HepG2 (cell line): ENCODE data around the gene POLR2H. TPM values are rescaled to one million over a fixed set of nuclear protein-coding genes. Genes with fewer than 3 reads are reported as not detected.

Source experiments
- AGO1 ChIP-seq: fragments of 200-400 bp; formaldehyde crosslinking; IDR thresholded peaks from 2 replicates; pipeline ENCODE4 v1.6.1; 2017; ENCODE audit warnings: mild to moderate bottlenecking, low read depth, low read length, moderate library complexity; ENCODE audit not compliant: poor library complexity, severe bottlenecking
- CENPT ChIP-seq: sonication (generic); formaldehyde crosslinking; IDR thresholded peaks from 2 replicates; pipeline ENCODE4 v1.8.0; 2022; ENCODE audit warnings: low read depth, mild to moderate bottlenecking, moderate library complexity, missing genetic modification reagents
- ERF ChIP-seq: IDR thresholded peaks from 2 replicates; pipeline ENCODE4 v1.6.1; 2018; ENCODE audit warnings: missing biosample characterization, missing genetic modification reagents
- GTF2F1 ChIP-seq: fragments of 150-350 bp; IDR thresholded peaks from 2 replicates; pipeline ENCODE4 v1.6.1; 2014; ENCODE audit warnings: low read length
- HDAC2 ChIP-seq: sonication (generic); formaldehyde crosslinking; IDR thresholded peaks from 2 replicates; pipeline ENCODE4 v1.4.0; 2020; ENCODE audit warnings: missing genetic modification reagents
- KDM6A ChIP-seq: IDR thresholded peaks from 2 replicates; pipeline ENCODE4 v1.6.1; 2016; ENCODE audit warnings: low read depth
- POLR2AphosphoS2 ChIP-seq: IDR thresholded peaks from 2 replicates; pipeline ENCODE4 v1.6.1; 2011; ENCODE audit warnings: low read depth, low read length, improper control_type of control experiment
- RELA ChIP-seq: sonication (generic); formaldehyde crosslinking; IDR thresholded peaks from 2 replicates; pipeline ENCODE4 v1.4.0; 2020; ENCODE audit warnings: missing genetic modification reagents
- SNAPC2 ChIP-seq: sonication (generic); formaldehyde crosslinking; IDR thresholded peaks from 2 replicates; pipeline ENCODE4 v1.8.1; 2022; ENCODE audit warnings: mild to moderate bottlenecking, missing genetic modification reagents
- ZNF547 ChIP-seq: sonication (generic); formaldehyde crosslinking; IDR thresholded peaks from 2 replicates; pipeline ENCODE4 v1.5.1; 2020; ENCODE audit warnings: mild to moderate bottlenecking, missing genetic modification reagents
- ZNF652 ChIP-seq: IDR thresholded peaks from 2 replicates; pipeline ENCODE4 v1.6.1; 2016; ENCODE audit warnings: low read depth, borderline replicate concordance
- ZNF768 ChIP-seq: sonication (generic); formaldehyde crosslinking; IDR thresholded peaks from 2 replicates; pipeline ENCODE4 v1.4.0; 2020; ENCODE audit warnings: missing genetic modification reagents
- ZNF773 ChIP-seq: sonication (generic); formaldehyde crosslinking; IDR thresholded peaks from 2 replicates; pipeline ENCODE4 v1.4.0; 2020; ENCODE audit warnings: missing genetic modification reagents, borderline replicate concordance
- polyA plus RNA-seq, 8 experiments: library from polyadenylated mRNA; depleted of rRNA in 3 of 8; stranded (reverse) in 7 of 8; unstranded in 1 of 8; fragments of >200 nt; fragmentation: Illumina TruSeq in 4 of 8; extraction: Trizol in 4 of 8; gene quantifications; 2 replicates each; pipeline versions ENCODE4 v1.2.1 to v1.2.3, GENCODE V29; 2011 to 2016; ENCODE audit warnings: low read depth in 4 of 8, missing spikeins in 1 of 8, mixed read lengths in 1 of 8; ENCODE audit not compliant: insufficient read depth in 1 of 8
- total RNA-seq, 5 experiments: library from RNA; depleted of rRNA; stranded (reverse); fragments of >200 nt; fragmentation: Illumina TruSeq; extraction: Trizol; gene quantifications; 2 replicates each; pipeline ENCODE4 v1.2.3, GENCODE V29; 2016; ENCODE audit warnings: low read depth in 1 of 5
- TF ChIP-seq, protein P1 (sequence below): IDR thresholded peaks from 2 replicates; pipeline ENCODE4 v1.4.0; 2020; ENCODE audit warnings: mild to moderate bottlenecking, missing genetic modification reagents
- TF ChIP-seq, protein P2 (sequence below): sonication (generic); formaldehyde crosslinking; IDR thresholded peaks from 2 replicates; pipeline ENCODE4 v1.5.1; 2020; ENCODE audit warnings: missing genetic modification reagents, mild to moderate bottlenecking, borderline replicate concordance
- TF ChIP-seq, protein P3 (sequence below): sonication (generic); formaldehyde crosslinking; IDR thresholded peaks from 2 replicates; pipeline ENCODE4 v1.5.1; 2020; ENCODE audit warnings: missing genetic modification reagents, mild to moderate bottlenecking, borderline replicate concordance
- TF ChIP-seq, protein P4 (sequence below): sonication (generic); formaldehyde crosslinking; conservative IDR thresholded peaks from 2 replicates; pipeline ENCODE4 v1.4.0; 2020; ENCODE audit warnings: missing genetic modification reagents
- TF ChIP-seq, protein P5 (sequence below): sonication (generic); formaldehyde crosslinking; IDR thresholded peaks from 2 replicates; pipeline ENCODE4 v1.8.0; 2022; ENCODE audit warnings: mild to moderate bottlenecking, missing genetic modification reagents

Gene POLR2H
- total and polyA plus RNA-seq, 2 of the 13 experiments (the other 11 are each of a cell fraction or from before 2014, with no cell fraction given), result 118 to 194 TPM

DNA sequence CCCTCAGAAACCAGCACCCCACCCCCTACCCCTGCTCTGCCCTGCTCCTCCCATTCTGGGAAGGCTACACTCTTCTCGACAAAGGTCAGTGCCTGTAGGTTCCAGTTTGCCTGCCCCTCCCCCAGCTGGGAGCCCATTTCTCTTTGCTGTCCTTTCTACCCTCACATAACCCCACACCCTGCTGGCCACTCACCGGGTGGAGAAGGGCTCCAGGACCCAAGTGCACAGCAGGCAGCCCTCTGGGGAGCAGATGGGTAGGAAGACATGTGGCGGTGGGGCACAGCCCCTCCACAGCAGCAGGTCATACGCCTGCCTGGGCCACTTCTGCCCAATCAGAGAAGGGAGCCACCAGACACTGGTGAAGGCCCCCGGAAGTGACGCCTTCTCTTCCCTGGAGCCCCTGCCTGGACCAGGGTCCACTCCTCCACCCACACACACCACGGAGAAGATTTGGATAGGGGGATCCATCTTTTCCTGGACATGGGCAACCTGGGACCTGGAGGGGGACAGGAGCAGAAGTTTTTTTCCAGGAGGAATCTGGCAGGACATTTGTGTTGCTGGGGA is 16.5 kb downstream of the POLR2H start, which contains the start of gene THPO (continued):
- TF ChIP-seq, protein P1, sequence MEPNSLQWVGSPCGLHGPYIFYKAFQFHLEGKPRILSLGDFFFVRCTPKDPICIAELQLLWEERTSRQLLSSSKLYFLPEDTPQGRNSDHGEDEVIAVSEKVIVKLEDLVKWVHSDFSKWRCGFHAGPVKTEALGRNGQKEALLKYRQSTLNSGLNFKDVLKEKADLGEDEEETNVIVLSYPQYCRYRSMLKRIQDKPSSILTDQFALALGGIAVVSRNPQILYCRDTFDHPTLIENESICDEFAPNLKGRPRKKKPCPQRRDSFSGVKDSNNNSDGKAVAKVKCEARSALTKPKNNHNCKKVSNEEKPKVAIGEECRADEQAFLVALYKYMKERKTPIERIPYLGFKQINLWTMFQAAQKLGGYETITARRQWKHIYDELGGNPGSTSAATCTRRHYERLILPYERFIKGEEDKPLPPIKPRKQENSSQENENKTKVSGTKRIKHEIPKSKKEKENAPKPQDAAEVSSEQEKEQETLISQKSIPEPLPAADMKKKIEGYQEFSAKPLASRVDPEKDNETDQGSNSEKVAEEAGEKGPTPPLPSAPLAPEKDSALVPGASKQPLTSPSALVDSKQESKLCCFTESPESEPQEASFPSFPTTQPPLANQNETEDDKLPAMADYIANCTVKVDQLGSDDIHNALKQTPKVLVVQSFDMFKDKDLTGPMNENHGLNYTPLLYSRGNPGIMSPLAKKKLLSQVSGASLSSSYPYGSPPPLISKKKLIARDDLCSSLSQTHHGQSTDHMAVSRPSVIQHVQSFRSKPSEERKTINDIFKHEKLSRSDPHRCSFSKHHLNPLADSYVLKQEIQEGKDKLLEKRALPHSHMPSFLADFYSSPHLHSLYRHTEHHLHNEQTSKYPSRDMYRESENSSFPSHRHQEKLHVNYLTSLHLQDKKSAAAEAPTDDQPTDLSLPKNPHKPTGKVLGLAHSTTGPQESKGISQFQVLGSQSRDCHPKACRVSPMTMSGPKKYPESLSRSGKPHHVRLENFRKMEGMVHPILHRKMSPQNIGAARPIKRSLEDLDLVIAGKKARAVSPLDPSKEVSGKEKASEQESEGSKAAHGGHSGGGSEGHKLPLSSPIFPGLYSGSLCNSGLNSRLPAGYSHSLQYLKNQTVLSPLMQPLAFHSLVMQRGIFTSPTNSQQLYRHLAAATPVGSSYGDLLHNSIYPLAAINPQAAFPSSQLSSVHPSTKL (CRISPR knock-in tag), result no peak; the same call in 1 of the 2 replicates
- TF ChIP-seq ZNF547 (CRISPR knock-in tag) (no peak), KDM6A (CRISPR knock-in tag) (0 out of 2 replicates have a peak, but pooled peaks have one; percentile 11), CENPT (CRISPR knock-in tag) (no peak), ZNF773 (CRISPR knock-in tag) (no peak), POLR2AphosphoS2 (no peak), GTF2F1 (no peak), HDAC2 (CRISPR knock-in tag) (no peak; the same call in 1 of the 2 replicates), ZNF652 (CRISPR knock-in tag) (no peak), RELA (no peak), ZNF768 (CRISPR knock-in tag) (no peak), AGO1 (no peak), ERF (CRISPR knock-in tag) (peak; percentile 82; the same call in 1 of the 2 replicates), SNAPC2 (CRISPR knock-in tag) (no peak)
- TF ChIP-seq, protein P2, sequence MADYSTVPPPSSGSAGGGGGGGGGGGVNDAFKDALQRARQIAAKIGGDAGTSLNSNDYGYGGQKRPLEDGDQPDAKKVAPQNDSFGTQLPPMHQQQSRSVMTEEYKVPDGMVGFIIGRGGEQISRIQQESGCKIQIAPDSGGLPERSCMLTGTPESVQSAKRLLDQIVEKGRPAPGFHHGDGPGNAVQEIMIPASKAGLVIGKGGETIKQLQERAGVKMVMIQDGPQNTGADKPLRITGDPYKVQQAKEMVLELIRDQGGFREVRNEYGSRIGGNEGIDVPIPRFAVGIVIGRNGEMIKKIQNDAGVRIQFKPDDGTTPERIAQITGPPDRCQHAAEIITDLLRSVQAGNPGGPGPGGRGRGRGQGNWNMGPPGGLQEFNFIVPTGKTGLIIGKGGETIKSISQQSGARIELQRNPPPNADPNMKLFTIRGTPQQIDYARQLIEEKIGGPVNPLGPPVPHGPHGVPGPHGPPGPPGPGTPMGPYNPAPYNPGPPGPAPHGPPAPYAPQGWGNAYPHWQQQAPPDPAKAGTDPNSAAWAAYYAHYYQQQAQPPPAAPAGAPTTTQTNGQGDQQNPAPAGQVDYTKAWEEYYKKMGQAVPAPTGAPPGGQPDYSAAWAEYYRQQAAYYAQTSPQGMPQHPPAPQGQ, result no peak
- TF ChIP-seq, protein P3, sequence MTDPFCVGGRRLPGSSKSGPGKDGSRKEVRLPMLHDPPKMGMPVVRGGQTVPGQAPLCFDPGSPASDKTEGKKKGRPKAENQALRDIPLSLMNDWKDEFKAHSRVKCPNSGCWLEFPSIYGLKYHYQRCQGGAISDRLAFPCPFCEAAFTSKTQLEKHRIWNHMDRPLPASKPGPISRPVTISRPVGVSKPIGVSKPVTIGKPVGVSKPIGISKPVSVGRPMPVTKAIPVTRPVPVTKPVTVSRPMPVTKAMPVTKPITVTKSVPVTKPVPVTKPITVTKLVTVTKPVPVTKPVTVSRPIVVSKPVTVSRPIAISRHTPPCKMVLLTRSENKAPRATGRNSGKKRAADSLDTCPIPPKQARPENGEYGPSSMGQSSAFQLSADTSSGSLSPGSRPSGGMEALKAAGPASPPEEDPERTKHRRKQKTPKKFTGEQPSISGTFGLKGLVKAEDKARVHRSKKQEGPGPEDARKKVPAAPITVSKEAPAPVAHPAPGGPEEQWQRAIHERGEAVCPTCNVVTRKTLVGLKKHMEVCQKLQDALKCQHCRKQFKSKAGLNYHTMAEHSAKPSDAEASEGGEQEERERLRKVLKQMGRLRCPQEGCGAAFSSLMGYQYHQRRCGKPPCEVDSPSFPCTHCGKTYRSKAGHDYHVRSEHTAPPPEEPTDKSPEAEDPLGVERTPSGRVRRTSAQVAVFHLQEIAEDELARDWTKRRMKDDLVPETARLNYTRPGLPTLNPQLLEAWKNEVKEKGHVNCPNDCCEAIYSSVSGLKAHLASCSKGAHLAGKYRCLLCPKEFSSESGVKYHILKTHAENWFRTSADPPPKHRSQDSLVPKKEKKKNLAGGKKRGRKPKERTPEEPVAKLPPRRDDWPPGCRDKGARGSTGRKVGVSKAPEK (CRISPR knock-in tag), result no peak
- TF ChIP-seq, protein P4, sequence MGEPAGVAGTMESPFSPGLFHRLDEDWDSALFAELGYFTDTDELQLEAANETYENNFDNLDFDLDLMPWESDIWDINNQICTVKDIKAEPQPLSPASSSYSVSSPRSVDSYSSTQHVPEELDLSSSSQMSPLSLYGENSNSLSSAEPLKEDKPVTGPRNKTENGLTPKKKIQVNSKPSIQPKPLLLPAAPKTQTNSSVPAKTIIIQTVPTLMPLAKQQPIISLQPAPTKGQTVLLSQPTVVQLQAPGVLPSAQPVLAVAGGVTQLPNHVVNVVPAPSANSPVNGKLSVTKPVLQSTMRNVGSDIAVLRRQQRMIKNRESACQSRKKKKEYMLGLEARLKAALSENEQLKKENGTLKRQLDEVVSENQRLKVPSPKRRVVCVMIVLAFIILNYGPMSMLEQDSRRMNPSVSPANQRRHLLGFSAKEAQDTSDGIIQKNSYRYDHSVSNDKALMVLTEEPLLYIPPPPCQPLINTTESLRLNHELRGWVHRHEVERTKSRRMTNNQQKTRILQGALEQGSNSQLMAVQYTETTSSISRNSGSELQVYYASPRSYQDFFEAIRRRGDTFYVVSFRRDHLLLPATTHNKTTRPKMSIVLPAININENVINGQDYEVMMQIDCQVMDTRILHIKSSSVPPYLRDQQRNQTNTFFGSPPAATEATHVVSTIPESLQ (CRISPR knock-in tag), result no peak
- TF ChIP-seq, protein P5, sequence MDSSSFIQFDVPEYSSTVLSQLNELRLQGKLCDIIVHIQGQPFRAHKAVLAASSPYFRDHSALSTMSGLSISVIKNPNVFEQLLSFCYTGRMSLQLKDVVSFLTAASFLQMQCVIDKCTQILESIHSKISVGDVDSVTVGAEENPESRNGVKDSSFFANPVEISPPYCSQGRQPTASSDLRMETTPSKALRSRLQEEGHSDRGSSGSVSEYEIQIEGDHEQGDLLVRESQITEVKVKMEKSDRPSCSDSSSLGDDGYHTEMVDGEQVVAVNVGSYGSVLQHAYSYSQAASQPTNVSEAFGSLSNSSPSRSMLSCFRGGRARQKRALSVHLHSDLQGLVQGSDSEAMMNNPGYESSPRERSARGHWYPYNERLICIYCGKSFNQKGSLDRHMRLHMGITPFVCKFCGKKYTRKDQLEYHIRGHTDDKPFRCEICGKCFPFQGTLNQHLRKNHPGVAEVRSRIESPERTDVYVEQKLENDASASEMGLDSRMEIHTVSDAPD (CRISPR knock-in tag), result peak; percentile 64; the same call in 1 of the 2 replicates
